PFSK-1 (cell line): ENCODE measurements around the gene SLC25A41.

Experiments used
- POLR2AphosphoS5 ChIP-seq: IDR thresholded peaks from 2 replicates; pipeline ENCODE4 v1.6.1; 2012; ENCODE audit warnings: low read depth, mild to moderate bottlenecking, control low read depth, low read length, moderate library complexity
- SIN3A ChIP-seq: IDR thresholded peaks from 2 replicates; pipeline ENCODE4 v1.6.1; 2012; ENCODE audit warnings: mild to moderate bottlenecking, low read length, moderate library complexity, borderline replicate concordance; ENCODE audit not compliant: insufficient read depth
- TAF1 ChIP-seq: IDR thresholded peaks from 2 replicates; pipeline ENCODE4 v1.6.1; 2012; ENCODE audit warnings: low read length, control low read depth, borderline replicate concordance; ENCODE audit not compliant: insufficient read depth
- TF ChIP-seq, protein P1 (sequence below), 2 experiments: IDR thresholded peaks; 2 replicates each; pipeline versions ENCODE4 v1.6.1 to v1.8.0; 2011 to 2012; ENCODE audit warnings: low read depth in 2 of 2, low read length in 2 of 2, control low read depth in 1 of 2, inconsistent platforms in 1 of 2, mild to moderate bottlenecking in 1 of 2, moderate library complexity in 1 of 2; ENCODE audit not compliant: insufficient read depth in 1 of 2

DNA sequence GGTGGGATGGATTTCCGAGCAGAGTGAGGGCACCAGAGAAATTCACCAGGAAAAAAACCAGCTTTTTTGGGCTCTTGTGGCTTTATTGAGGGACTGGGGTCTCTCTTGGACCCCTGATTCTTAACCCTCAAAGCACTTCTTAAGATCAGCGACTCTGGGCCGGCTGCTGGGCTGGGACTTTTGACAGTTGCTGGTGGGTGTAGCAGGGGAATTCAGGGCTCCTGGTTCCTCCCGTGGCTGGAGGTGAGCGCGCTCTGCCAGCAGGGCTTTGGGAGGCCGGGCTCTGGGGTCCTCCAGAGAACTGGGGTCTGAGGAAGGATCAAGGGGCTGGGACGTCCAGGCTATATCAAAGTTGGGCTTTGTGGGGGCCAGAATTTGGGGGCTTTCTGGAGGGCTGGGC is 33.8 kb upstream of the SLC25A41 start:
- TF ChIP-seq TAF1, result no peak
- TF ChIP-seq, protein P1, sequence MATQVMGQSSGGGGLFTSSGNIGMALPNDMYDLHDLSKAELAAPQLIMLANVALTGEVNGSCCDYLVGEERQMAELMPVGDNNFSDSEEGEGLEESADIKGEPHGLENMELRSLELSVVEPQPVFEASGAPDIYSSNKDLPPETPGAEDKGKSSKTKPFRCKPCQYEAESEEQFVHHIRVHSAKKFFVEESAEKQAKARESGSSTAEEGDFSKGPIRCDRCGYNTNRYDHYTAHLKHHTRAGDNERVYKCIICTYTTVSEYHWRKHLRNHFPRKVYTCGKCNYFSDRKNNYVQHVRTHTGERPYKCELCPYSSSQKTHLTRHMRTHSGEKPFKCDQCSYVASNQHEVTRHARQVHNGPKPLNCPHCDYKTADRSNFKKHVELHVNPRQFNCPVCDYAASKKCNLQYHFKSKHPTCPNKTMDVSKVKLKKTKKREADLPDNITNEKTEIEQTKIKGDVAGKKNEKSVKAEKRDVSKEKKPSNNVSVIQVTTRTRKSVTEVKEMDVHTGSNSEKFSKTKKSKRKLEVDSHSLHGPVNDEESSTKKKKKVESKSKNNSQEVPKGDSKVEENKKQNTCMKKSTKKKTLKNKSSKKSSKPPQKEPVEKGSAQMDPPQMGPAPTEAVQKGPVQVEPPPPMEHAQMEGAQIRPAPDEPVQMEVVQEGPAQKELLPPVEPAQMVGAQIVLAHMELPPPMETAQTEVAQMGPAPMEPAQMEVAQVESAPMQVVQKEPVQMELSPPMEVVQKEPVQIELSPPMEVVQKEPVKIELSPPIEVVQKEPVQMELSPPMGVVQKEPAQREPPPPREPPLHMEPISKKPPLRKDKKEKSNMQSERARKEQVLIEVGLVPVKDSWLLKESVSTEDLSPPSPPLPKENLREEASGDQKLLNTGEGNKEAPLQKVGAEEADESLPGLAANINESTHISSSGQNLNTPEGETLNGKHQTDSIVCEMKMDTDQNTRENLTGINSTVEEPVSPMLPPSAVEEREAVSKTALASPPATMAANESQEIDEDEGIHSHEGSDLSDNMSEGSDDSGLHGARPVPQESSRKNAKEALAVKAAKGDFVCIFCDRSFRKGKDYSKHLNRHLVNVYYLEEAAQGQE (IDR thresholded peaks at IDR 0.05; ENCODE audit: insufficient read depth in 1 of 2, low read depth in 2 of 2, low read length in 2 of 2), result no peak
- no peak for TF ChIP-seq SIN3A
- no peak for TF ChIP-seq POLR2AphosphoS5
